Tracheal epithelial cell (primary cell): ENCODE data around the gene ARL8A. TPM values are rescaled to one million over a fixed set of nuclear protein-coding genes. Genes with fewer than 3 reads are reported as not detected.

Experiments used
- total RNA-seq: library from RNA; depleted of rRNA; stranded (reverse); fragments of >200 nt; gene quantifications from 2 replicates; pipeline ENCODE4 v1.2.1, GENCODE V29; 2014

Gene ARL8A
- 30.1 and 44.3 TPM in 2 replicates for total RNA-seq

GRCh38 chr1:202144402-202145067 is at the start of gene ARL8A:
Gene ARL8A, minus strand, starts transcription at chr1:202144737. Its CDS starts 165 bp downstream, at chr1:202144572.

GRCh38 chr1:202193614-202194327 is 49.2 kb upstream of the ARL8A start, which contains the start of gene LGR6:
Gene LGR6, plus strand, starts transcription at chr1:202193799. Its CDS starts 191 bp downstream, at chr1:202193990.

GRCh38 chr1:202160377-202160940 is 15.9 kb upstream of the ARL8A start, which contains the start of gene PTPN7:
Gene PTPN7, minus strand, starts transcription at chr1:202160602. Its CDS starts 1,200 bp downstream, at chr1:202159402.

GRCh38 chr1:202122639-202123335 is 21.8 kb downstream of the ARL8A start, which contains the start of gene GPR37L1:
Gene GPR37L1, plus strand, starts transcription at chr1:202122917. Its CDS starts 47 bp downstream, at chr1:202122964.

Other genes with a start within 250 kb of the ARL8A start
- not detected in 2 replicates for gene LMOD1, start 198.2 kb downstream of the ARL8A start, total RNA-seq
- 43.3 and 57.8 TPM in 2 replicates for gene TIMM17A, start 189.2 kb downstream of the ARL8A start, total RNA-seq
- 93.3 and 109 TPM in 2 replicates for gene RNPEP, start 162.1 kb downstream of the ARL8A start, total RNA-seq
- gene ELF3, start 134.2 kb downstream of the ARL8A start, total RNA-seq: 77.4 and 79.1 TPM in 2 replicates
- gene GPR37L1, start 21.8 kb downstream of the ARL8A start, total RNA-seq: under 0.01 TPM in 1 of 2 replicates, not detected in the other
- not detected in 2 replicates for gene PTPN7, start 15.9 kb upstream of the ARL8A start, total RNA-seq
- not detected in 2 replicates for gene LGR6, start 49.1 kb upstream of the ARL8A start, total RNA-seq
- gene UBE2T, start 197.2 kb upstream of the ARL8A start, total RNA-seq: 6.0 and 14.7 TPM in 2 replicates
- gene PPP1R12B, start 204.0 kb upstream of the ARL8A start, total RNA-seq: 11.6 and 25.4 TPM in 2 replicates